GM12874 (cell line): ENCODE results near the gene MICAL1.

Source experiments
- TF ChIP-seq, protein P1 (sequence below): IDR thresholded peaks from 2 replicates; pipeline ENCODE4 v1.5.1; 2011; ENCODE audit warnings: low read depth, mild to moderate bottlenecking, control low read depth, low read length, moderate library complexity; ENCODE audit not compliant: insufficient read depth

Gene MICAL1

GRCh38 chr6:109451376-109451775 lies 4.2 kb downstream of the MICAL1 start:
- TF ChIP-seq, protein P1, sequence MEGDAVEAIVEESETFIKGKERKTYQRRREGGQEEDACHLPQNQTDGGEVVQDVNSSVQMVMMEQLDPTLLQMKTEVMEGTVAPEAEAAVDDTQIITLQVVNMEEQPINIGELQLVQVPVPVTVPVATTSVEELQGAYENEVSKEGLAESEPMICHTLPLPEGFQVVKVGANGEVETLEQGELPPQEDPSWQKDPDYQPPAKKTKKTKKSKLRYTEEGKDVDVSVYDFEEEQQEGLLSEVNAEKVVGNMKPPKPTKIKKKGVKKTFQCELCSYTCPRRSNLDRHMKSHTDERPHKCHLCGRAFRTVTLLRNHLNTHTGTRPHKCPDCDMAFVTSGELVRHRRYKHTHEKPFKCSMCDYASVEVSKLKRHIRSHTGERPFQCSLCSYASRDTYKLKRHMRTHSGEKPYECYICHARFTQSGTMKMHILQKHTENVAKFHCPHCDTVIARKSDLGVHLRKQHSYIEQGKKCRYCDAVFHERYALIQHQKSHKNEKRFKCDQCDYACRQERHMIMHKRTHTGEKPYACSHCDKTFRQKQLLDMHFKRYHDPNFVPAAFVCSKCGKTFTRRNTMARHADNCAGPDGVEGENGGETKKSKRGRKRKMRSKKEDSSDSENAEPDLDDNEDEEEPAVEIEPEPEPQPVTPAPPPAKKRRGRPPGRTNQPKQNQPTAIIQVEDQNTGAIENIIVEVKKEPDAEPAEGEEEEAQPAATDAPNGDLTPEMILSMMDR = no peak

GRCh38 chr6:109450801-109451200 lies 4.8 kb downstream of the MICAL1 start:
- TF ChIP-seq, protein P1 = no peak

GRCh38 chr6:109449795-109450673 lies 5.5 kb downstream of the MICAL1 start:
- TF ChIP-seq, protein P1 = no peak

GRCh38 chr6:109449064-109449794 lies 6.3 kb downstream of the MICAL1 start:
- TF ChIP-seq, protein P1 = no peak

- TF ChIP-seq, protein P1 = no peak
Measured at GRCh38 chr6:109448615-109449014, 7.0 kb downstream of the MICAL1 start.

- TF ChIP-seq, protein P1 = 0 out of 2 replicates have a peak, but pooled peaks have one; percentile 7
Measured at GRCh38 chr6:109447878-109448555, 7.6 kb downstream of the MICAL1 start.

DNA sequence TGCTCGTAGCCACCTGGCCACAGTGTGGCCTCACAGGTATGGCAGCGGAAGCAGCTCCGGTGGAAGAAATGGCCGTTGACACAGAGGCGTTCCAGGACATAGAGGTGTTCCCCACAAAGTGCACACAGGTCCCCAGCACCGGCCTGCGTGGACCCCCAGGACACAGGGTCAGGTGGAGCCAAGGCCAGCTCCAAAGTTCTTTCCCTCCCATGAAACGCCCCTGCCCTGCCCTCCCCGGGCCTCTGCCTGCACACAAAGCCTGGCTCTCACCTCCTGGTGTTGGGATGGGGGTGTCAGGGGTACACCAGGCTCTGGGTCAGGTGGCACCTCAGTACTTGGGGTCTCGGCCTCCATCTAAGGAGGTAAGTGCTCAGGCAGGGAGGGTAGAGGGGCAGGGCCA lies 8.5 kb downstream of the MICAL1 start:
- TF ChIP-seq, protein P1 = no peak
